DMS53 treated with DMSO at 0.1 percent for 48 hours (cell line): Measurements from ENCODE around the gene DYNLL2.
"Not testable (repeated sequence)": the region's sequence is repeated elsewhere in the genome, so short reads cannot be mapped to it uniquely, and the experiment has no call there.

ENCODE experiments used
- DNase-seq: peaks from one replicate; lab custom pipeline; 2025; ENCODE audit not compliant: unreplicated experiment; lab: John Stamatoyannopoulos, UW

Gene DYNLL2

DNA sequence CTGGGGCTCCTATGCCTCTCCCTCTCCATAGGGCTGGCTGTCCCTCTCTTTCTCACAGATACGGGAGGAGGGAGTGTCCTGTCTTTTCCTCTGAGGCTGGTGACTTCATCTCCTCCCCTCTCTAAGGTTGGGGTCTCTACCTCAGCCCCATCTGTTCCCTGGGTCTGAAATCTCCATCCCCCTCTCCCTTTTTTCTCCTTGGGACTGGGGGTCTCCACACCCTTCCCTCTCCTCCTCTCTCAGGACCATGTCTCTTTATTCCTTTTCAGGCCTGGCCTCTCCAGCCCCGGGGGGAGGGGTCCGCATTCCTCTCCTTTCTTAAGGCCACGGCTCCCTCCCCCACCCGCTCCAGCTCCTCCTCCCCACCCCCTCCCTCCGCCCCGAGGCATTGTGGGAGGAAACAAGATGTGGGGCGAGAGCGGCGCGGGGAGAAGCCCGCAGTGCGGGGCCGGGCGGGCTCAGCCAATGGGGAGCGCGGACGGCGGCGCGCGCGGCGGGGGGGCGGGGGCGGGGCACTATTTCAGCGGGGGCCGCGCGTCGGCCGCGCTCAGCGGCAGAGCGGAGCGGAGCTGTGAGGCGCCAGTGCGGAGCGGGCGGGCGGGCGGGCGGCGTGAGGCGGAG, at the start of gene DYNLL2:
DYNLL2 (plus strand) TSS at position 550 of the 621 bp plus-strand sequence. CDS start 3,672 bp downstream, outside the sequence.
- DNase-seq = peak; percentile 52

DNA sequence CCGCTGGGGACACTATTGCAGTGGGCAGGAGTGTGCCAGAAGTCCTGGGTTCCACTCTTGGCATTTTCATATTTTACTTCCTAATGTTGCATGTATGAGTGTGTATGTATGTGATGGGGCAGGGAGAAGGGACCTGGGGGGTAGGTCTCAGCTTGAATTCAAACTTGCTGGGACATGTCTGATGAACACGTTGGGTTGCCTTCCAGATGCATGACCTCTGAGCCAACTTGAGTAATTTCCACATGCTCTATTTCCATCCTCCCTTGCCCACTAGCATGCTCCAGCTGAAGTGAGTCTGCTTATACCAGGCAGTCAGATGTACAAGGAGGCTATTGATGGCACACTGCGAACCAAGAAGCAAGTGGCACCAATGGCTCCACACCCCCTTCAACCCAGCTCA, 43.2 kb upstream of the DYNLL2 start:
- DNase-seq = no peak

- no peak for DNase-seq
Observed at GRCh38 chr17:58040386-58040785, 42.8 kb upstream of the DYNLL2 start.

DNA sequence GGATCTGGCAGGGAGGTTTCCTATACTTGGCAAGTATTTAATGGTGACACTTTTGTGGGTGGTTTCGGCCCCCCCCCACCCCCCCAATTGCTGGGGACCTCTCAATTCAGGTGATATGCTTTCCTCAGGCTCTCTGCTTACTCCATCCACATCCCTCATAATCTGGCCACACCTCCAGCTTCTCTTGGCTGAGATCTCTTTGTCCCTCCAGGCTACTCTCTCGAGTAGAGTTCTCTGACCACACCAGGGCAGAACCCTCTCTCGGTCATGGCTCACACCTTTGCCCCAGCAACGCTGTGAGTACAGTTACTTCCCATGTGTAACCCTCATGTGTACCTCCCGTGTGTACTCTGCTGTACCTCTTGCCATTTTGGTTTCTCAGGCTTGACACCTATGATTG, 42.1 kb upstream of the DYNLL2 start:
- DNase-seq = no peak

- DNase-seq = no peak
Observed at GRCh38 chr17:58043221-58044181, 39.7 kb upstream of the DYNLL2 start.

GRCh38 chr17:58044256-58044655, 39.0 kb upstream of the DYNLL2 start:
- not testable (repeated sequence) for DNase-seq

- DNase-seq = no peak
Observed at GRCh38 chr17:58046239-58047094, 36.8 kb upstream of the DYNLL2 start.

DNA sequence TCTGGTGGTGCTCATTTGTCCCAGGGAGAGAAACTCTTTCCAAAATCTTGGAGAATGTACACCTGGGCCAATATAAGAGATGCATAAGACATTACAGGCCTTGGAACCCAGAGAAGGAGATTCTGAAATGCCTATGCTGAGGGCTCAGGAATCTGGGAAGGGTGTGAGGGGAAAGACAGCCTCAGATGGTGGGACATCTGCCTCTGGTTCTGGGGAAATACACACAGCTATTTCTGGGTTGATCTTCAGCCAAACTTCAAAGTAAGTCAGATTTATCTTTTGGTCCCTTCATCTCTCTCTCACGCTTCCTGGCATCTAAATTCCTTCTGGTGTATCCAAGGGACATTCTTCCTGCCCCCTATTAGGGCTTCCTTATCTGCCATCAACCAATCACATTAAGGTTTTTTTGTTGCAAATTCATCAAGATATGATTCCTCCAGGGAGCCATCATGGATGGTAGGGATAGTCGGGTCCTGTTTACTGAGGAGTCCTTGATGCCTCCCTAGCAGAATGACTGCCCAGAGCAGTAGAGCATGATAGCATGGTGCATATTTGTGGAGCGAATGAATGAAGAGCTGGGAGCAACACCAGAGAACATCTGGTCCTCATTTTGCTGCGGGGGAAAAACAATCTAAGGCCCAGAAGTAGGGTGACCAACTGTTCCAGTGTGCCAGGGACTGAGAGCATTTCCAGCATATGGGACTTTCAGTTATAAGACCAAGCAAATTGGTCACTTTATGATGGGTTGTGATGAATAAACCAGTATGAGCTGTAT, 35.7 kb upstream of the DYNLL2 start:
- no peak for DNase-seq

GRCh38 chr17:58049533-58049932, 33.7 kb upstream of the DYNLL2 start:
- DNase-seq = no peak

DNA sequence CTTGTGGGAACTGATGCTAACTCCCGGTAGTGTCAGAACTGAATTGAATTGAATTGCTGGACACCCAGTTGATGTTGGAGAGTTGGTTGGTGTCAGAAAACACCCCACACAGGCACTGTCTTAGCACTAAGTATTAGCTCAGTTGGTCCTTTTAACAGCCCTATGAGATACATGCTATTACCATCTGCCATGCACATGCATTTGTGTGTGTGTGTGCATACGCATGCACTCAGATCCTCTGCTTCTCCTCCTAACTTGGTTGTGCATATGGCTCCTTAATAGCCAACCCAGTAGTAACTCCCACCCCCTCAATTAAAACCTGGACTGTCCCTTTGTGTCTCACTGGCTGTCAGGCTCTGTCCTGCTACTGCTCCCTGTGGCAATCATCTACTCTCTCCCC, 32.3 kb upstream of the DYNLL2 start:
- DNase-seq = no peak

GRCh38 chr17:58051468-58051867, 31.8 kb upstream of the DYNLL2 start:
- DNase-seq = no peak

DNA sequence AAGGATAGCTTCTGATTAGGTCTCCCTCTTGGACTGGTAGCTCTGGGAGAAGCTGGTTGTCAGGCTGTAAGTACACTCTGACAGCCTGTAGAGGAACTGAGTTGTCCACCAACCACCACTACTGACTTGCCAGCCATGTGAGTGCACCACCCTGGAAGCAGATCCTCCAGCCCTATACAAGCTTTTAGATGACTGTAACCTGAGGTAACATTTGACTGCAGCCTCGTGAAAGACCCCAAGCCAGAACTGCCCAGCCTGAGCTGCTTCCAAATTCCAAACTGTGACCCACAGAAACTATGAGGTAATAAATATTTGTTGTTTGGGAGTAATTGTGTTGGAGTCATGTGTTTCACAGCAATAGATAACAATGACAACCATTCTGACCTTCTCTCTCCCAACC, 30.8 kb upstream of the DYNLL2 start:
- DNase-seq = no peak

DNA sequence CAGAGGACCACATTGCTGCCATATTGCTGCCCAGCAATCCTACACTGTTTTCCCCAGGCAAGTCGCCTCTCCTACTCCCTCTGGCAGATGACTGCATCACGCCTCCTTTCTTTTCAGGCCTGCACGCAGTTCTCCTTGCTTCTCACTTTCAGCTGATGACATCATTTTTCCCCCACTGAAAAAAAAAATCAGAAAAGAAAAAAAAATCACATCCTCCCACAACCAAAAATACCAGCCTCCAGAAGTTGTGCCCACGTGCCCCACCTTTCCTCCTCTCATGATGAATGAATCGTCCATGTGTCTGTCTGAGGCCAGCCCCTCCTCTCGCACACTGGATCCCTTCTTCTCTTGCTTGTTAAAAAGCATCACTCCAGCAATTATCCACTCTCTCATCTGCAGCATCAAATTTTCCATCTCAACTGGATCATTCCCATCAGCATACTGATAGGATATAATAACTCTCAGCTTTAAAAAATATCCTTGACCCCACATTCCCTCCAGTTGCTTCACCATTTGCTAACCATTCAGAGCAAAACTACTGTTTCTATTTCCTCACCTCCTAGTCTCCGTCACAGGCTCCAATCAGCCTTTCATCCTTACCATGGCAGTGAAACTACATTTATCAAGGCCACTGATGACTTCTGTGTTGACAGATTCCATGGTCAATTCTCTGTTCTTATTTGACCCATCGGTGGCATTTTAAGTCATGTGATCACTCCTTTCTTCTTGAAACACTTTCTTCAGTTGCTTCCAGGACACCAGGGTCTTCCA, 30.1 kb upstream of the DYNLL2 start:
- no peak for DNase-seq

- DNase-seq = no peak
Observed at GRCh38 chr17:58054641-58055040, 28.6 kb upstream of the DYNLL2 start.

DNA sequence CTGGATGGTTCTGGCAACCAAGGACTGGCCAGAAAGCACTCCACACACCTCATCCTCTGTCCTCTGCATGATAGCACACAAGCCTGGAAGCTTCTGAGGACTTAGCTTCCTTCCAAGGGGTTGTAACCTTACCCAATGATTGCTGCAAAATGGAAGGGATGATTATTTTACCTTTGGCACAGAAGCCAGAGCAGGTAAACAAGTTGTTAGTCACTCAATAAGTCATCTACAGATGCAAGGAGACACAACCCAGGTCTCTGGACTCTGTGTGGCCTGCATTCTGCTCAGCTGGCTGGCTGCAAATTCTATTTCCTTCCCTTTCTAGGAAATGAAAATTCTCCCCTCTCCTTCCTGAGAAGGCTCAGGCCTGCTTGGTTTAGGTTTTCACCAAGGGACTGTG, 26.7 kb upstream of the DYNLL2 start:
- no peak for DNase-seq

DNA sequence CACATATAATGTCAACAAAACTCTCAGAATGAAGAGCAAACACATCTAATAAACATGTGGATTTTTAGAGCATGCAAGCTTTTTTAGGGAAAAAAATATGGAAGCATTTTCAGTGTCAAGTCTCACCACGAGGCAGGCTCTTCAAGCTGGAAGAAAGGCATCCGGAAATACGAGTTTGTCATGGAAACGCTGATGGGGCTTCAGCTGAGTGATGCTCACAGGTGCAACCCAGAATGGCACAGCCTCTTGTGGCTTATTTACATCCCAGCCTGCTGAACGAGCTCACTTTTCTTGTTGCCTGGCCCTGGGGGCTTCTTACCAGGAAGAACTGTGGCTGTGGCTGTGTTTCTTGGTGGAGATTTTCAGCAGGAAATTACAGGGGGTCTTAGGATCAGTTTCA, 24.1 kb upstream of the DYNLL2 start:
- DNase-seq = no peak

DNA sequence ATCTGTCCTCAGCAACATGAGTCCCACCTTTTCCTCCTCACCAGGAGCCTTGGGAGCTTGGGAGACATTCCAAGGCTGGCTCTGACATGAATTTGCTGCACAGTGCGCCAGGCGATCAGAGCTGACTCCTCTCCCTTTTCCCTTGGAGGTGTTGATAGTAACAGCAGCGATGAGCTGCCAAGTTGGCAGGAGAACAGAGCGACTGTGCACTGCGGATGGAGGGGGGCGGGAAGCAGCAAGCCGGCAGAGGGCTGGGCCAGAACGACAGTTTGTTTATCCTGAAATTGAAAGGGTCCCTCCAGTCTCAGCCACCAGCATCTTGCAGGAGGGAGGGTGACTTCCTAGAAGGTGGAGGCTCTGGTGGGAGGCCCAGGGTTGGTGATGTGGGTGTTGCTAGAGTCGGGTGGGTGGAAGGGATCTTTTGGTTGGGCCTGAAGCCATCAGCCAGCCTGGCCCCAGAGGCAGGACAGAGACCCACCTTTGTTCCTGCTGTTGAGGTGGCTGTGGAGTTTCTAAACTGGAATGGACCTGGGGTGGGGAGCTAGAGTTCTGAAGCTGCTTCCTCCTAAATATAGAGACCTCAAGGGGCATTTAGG, 22.5 kb upstream of the DYNLL2 start:
- DNase-seq = no peak

DNA sequence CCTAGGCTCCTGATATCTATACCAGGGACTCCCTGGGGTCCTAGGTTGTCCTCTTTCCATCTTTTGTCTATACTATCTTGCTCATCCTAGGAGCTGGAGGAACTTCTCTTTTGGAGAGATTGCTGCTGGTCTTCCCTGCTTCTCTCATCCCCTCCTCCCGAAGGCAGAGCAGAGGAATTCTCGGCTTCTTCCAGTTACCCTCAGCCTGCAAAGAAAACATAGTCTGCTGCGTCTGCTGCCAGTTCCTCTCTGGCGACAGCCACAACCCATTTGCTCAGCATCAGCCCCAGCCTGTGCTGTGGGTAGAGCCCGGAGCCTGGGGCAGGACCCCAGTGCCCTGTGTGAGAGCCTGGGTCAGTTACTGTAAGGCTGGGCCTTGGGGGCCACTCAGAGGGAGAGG, 21.5 kb upstream of the DYNLL2 start:
- no peak for DNase-seq

DNA sequence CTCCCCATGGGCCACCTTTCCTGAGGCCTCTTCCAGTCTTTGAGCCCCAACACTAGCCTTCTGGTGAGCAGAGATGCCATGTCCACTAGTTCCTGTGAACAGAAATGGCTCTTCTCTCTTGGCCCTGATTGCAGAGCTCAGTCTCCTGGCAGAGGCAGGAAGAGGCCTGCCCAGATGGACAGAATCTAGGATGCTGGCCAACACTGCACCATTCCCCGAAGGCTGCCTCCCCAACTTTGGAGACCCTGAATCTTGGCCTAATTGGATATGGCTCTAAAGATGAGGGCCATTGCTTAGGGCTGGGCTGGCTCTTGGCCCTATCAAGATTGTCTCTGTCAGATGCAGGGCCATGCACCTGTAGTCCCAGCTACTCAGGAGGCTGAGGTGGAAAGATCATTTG, 18.0 kb upstream of the DYNLL2 start:
- DNase-seq = no peak

GRCh38 chr17:58066401-58066800, 16.8 kb upstream of the DYNLL2 start:
- DNase-seq = no peak
